Activated CD4-positive, alpha-beta T cell treated with anti-CD3 and anti-CD28 coated beads, Interleukin-2, amount 50 U/mL, for 24 hours (primary cell): ENCODE data around the gene TNIK.

ENCODE experiments used
- DNase-seq, 2 donors: peaks; one replicate each; pipeline ENCODE4 v3.0.0-alpha.2; 2020; ENCODE audit warnings: low read depth in 1 of 2, low spot score in 1 of 2

TNIK gene

DNA sequence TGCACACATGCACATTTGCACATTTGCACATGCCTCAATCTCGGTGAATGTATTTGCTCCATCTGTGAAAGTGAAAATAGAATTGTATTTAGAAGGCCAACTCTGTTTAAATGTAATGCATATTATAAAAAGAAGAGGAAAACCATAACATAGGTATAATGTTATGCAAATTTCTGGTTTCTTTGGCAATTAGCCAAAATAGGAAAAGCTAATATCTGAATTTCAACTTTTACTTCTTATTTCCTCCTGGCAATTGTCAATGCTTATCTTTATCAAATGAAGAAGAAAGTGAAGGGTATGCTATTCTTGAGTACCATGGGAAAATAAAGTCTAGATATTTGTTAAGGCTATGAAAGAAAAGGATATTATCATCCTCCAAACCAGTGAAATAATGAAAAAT, 357.0 kb downstream of the TNIK start:
- no peak for DNase-seq

GRCh38 chr3:171101982-171102641, 358.1 kb downstream of the TNIK start:
- DNase-seq: no peak

GRCh38 chr3:171099911-171100310, 360.3 kb downstream of the TNIK start:
- DNase-seq: no peak

GRCh38 chr3:171095063-171095462, 365.1 kb downstream of the TNIK start:
- DNase-seq: no peak

DNA sequence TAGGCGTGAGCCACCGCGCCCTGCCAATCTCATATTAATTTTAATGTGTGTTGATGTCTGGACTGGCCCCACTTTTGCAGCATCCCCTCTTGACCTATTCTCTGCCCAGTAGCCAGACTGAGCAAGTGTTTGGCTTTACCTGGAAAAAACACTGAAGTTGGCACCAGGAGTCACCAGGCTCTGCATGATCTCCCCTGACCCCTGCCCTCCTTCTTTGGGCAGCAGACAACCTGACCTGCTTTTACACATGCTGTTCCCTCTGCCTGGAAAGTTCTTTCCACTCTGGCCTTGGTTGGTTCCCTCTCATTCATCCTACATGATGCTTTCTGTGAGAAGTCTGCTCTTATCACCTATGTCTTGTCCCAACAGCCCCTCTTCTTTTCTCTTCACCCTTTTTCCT, 365.8 kb downstream of the TNIK start:
- DNase-seq: no peak

GRCh38 chr3:171093462-171093861, 366.7 kb downstream of the TNIK start:
- DNase-seq: no peak

DNA sequence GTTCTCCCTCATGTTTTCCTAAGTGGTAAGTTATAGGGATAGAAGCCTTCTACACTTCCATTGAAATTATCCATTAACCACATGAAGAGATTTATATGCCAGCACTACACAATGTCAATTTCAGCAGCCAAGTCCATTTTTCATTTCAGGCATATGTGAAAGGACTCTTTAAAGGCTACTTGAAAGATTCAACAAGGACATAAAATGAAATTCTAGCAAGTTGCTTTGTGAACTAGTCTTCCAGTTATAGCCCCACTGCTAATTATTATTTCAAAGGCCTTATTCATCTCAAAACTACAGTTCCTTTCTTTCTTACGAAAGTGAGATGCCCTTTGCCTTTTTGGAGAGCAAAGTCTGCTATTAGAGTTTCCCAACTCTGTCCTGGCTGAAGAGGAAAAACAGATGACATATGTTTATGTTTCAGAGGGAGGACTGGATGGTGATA, 367.7 kb downstream of the TNIK start:
- DNase-seq: no peak

DNA sequence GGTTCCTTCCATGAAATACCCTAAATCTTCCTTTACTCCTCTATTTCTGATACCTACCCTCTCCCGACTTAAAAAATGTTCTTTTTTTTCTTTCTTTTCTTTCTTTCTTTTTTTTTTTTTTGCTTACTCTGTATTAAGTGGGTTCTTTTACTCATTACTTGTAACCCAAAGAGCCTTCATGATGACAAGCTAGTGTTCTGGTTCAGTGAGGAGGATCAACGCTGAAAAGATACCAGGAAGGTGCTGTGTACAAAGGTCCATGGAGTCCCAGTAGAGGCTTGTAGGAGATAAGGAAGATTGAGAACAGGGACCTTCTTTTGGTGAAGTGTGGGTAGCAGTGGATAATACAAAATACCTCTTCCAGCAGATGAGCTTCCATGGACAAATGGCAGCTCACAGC, 369.9 kb downstream of the TNIK start:
- no peak for DNase-seq

DNA sequence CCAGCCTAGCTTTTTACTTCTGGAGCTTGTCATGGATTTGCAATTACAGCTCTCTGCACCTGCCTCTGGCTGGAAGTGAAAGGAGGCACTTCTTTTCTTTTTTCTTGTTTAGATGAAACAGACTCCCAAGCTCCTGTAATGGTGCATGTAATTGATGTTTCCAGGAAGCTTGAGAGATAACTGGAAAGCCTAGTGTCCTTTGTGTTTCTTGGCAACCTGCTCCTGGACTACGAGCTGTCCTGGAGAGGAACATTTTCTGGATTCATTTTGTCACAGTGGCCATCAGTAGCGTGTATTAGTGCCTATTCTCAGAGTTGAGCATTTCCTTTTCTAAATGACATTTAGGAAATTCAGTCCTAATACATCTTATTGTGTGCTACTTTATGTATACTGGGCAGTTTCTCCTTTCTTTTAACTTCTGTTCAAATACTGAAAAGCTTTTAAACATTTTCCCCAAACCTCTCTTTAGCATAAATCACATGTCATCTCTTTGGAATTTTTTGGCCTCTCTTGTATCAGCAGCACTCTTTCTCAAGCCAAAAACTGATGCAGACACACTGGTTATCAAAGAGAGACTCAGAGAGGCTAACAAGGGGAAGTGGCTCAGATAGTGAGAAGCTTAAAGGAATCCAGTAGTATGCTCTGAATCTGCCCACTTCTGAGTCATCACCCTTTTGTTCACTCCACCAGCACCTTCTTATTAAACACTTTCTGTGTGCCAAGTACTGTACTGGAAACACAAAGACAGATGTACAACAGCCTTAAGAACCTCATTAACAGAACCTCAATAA, 371.0 kb downstream of the TNIK start:
- DNase-seq: no peak

DNA sequence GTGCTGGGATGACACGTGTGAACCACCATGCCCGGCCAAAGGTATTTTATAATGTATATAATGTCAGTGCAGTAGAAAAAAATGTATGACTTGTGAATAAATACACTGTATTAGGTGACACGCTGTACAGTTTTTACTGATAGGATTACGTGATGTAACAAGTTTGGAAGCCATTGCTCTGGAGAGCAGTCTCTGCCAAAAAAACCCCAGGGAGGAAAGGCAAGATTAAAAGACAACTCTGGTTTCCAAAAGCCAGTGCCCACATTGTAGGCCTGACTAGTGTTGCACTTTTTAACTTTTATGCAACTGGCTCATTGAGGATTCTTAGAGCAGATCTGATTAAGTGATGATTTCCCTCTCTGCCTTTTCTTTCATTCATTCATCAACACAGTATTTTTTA, 371.7 kb downstream of the TNIK start:
- DNase-seq: no peak

- DNase-seq: no peak
Measured at GRCh38 chr3:171086914-171087313, 373.3 kb downstream of the TNIK start.

- no peak for DNase-seq
Measured at GRCh38 chr3:171077261-171077660, 382.9 kb downstream of the TNIK start.

DNA sequence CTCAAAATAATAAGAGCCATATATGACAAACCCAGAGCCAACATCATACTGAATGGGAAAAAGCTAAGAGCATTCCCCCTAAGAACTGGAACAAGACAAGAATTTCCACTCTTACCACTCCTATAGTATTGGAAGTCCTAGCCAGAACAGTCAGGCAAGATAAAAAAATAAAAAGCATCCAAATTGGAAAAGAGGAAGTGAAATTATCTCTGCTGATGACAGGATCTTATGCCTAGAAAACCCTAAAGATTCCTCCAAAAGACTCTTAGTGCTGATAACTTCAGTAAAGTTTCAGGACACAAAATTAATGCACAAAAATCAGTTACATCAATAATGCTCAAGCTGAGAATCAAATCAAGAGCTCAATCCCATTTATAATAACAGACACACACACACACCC, 387.8 kb downstream of the TNIK start:
- no peak for DNase-seq

DNA sequence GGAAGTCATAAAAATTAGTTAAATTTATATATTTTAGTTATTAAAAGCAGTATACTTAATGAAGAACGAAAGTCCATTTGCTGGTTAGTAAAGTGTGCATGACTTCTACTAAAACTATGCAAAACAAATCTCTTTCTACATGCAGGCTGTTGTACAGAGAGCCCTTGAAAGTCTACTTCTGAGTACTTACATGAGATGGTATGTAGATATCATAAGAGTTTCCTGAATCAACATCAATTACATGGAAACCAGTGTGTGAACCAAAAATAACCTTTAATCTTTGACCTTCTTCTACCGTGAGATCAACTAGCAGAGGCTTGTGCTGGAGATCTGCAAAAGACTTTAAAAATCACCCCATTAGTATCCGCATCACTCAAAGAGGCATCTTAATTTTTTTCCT, 391.5 kb downstream of the TNIK start:
- DNase-seq: no peak

GRCh38 chr3:171066206-171066605, 394.0 kb downstream of the TNIK start:
- no peak for DNase-seq

DNA sequence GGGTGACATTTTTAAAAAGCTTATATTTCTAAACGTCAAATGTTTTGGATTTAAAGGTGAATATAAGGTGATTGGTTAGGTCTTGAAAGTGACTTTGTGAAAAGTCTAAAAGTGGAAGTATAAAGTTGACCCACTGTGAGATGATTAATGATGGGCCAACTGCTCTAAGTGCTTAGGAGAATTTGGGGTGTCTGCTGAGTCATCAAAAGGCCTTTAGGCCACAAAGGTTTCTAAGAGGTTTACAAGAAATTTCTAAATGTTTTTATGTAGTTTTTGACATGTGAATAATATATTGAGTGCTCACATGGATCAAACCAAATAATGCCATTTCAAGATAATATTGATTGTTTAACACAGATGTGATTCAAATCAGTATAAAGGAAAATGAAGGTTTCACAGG, 394.5 kb downstream of the TNIK start:
- no peak for DNase-seq

GRCh38 chr3:171064461-171064860, 395.7 kb downstream of the TNIK start:
- no peak for DNase-seq

- DNase-seq: no peak
Measured at GRCh38 chr3:171061749-171062148, 398.5 kb downstream of the TNIK start.

GRCh38 chr3:171059978-171060377, 400.2 kb downstream of the TNIK start:
- DNase-seq: no peak

GRCh38 chr3:171058873-171059603, 401.2 kb downstream of the TNIK start:
- no peak for DNase-seq

GRCh38 chr3:171058058-171058457, 402.1 kb downstream of the TNIK start:
- DNase-seq: no peak

DNA sequence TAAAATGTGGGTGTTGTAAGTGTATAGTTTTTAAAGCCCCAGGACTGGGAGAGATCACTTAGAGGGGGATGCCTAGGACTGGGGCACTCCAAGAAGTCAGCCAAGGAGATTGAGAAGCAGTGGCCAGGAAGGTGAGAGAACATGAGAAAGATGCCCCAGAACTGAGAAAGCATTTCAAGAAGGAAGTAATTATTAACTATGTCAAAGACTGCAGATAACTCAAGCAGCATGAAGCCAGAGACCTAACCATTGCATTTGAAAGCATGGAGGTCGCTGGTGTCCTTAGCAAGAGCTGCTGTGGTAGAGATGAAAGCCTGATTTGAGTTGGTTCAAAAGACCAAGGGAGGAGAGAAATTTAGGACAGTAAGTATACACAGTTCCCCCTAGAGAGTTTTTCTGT, 403.1 kb downstream of the TNIK start:
- DNase-seq: no peak
